GM23338 (cell line): ENCODE measurements around the gene ITGA7. TPM values are rescaled to one million over a fixed set of nuclear protein-coding genes. Genes with fewer than 3 reads are reported as not detected.

Experiments
- ATAC-seq: fragments of 200-7000 bp; cut with Tn5 transposase; 3 replicates; pipeline ENCODE4 v1.9.1; 2020
- DNase-seq: peaks from one replicate; pipeline ENCODE4 v3.0.0-alpha.2; 2015; ENCODE audit warnings: low spot score
- H2AFZ ChIP-seq: fragments of 200-600 bp; sonication (generic); 2 replicates; pipeline ENCODE4 v1.8.0; 2016; ENCODE audit warnings: antibody characterized with exemption, mild to moderate bottlenecking, moderate library complexity
- H3F3A ChIP-seq: fragments of 200-600 bp; sonication (generic); replicated peaks from 2 replicates; pipeline ENCODE4 v1.8.0; 2017; ENCODE audit warnings: antibody characterized with exemption, mixed run types, low read depth
- H3K27ac ChIP-seq: fragments of 200-600 bp; sonication (generic); 2 replicates; pipeline ENCODE4 v1.6.1; 2016; ENCODE audit warnings: low read depth
- H3K27me3 ChIP-seq: fragments of 200-600 bp; sonication (generic); 2 replicates; pipeline ENCODE4 v1.8.0; 2016; ENCODE audit warnings: mild to moderate bottlenecking, mixed run types, moderate library complexity; ENCODE audit not compliant: insufficient read depth
- H3K36me3 ChIP-seq: fragments of 200-600 bp; sonication (generic); 2 replicates; pipeline ENCODE4 v1.8.0; 2016; ENCODE audit warnings: mild to moderate bottlenecking; ENCODE audit not compliant: insufficient read depth
- H3K4me1 ChIP-seq: fragments of 200-600 bp; sonication (generic); 2 replicates; pipeline ENCODE4 v1.8.0; 2016; ENCODE audit warnings: mild to moderate bottlenecking, moderate library complexity; ENCODE audit not compliant: insufficient read depth
- H3K4me2 ChIP-seq: fragments of 200-600 bp; sonication (generic); 2 replicates; pipeline ENCODE4 v1.7.1; 2017; ENCODE audit warnings: mixed run types
- H3K4me3 ChIP-seq: fragments of 200-600 bp; sonication (generic); 2 replicates; pipeline ENCODE4 v1.6.1; 2016; ENCODE audit warnings: mixed run types
- H3K79me2 ChIP-seq: fragments of 200-600 bp; sonication (generic); replicated peaks from 2 replicates; pipeline ENCODE4 v1.8.0; 2017; ENCODE audit warnings: mild to moderate bottlenecking; ENCODE audit not compliant: insufficient read depth
- H3K9me2 ChIP-seq: fragments of 200-600 bp; sonication (generic); 2 replicates; pipeline ENCODE4 v1.8.0; 2017; ENCODE audit not compliant: insufficient read depth
- H4K20me1 ChIP-seq: fragments of 200-600 bp; sonication (generic); replicated peaks from 2 replicates; pipeline ENCODE4 v1.8.0; 2017; ENCODE audit warnings: mild to moderate bottlenecking; ENCODE audit not compliant: insufficient read depth
- H3K27ac Mint-ChIP-seq: 2 replicates; pipeline ENCODE4 v1.8.0; 2020; ENCODE audit warnings: inconsistent platforms, mild to moderate bottlenecking, moderate library complexity, mixed read lengths
- H3K27me3 Mint-ChIP-seq: 3 replicates; pipeline ENCODE4 v1.8.0; 2022; ENCODE audit warnings: low read depth, mild to moderate bottlenecking, moderate library complexity, mixed read lengths, inconsistent platforms; ENCODE audit not compliant: insufficient read depth, poor library complexity
- H3K36me3 Mint-ChIP-seq: 3 replicates; pipeline ENCODE4 v1.8.0; 2021; ENCODE audit warnings: low read depth, mild to moderate bottlenecking, inconsistent platforms, moderate library complexity, mixed read lengths
- H3K4me1 Mint-ChIP-seq: 3 replicates; pipeline ENCODE4 v1.8.0; 2020; ENCODE audit warnings: mild to moderate bottlenecking, inconsistent platforms, mixed read lengths
- H3K4me3 Mint-ChIP-seq: 3 replicates; pipeline ENCODE4 v1.8.0; 2021; ENCODE audit warnings: moderate library complexity, mild to moderate bottlenecking, inconsistent platforms, mixed read lengths
- H3K9me3 Mint-ChIP-seq: 3 replicates; pipeline ENCODE4 v1.8.0; 2020; ENCODE audit warnings: moderate library complexity, mild to moderate bottlenecking, inconsistent platforms, mixed read lengths
- CREB1 ChIP-seq: fragments of 250-450 bp; sonication (Bioruptor Pico); IDR thresholded peaks from 2 replicates; pipeline ENCODE4 v1.5.0; 2020; ENCODE audit warnings: low read depth, mild to moderate bottlenecking, moderate library complexity
- ETS1 ChIP-seq: IDR thresholded peaks from 2 replicates; pipeline ENCODE4 v1.6.1; 2016; ENCODE audit warnings: antibody characterized with exemption
- EZH2 ChIP-seq: fragments of 200-600 bp; sonication (generic); IDR thresholded peaks from one replicate; pipeline ENCODE4 v1.8.0; 2017; ENCODE audit warnings: antibody characterized with exemption, mild to moderate bottlenecking, low read depth; ENCODE audit not compliant: unreplicated experiment
- EZH2phosphoT487 ChIP-seq: fragments of 200-600 bp; sonication (generic); IDR thresholded peaks from one replicate; pipeline ENCODE4 v1.8.1; 2018; ENCODE audit warnings: antibody characterized with exemption; ENCODE audit not compliant: unreplicated experiment
- JUNB ChIP-seq: IDR thresholded peaks from one replicate; pipeline ENCODE4 v1.6.1; 2016; ENCODE audit warnings: antibody characterized with exemption; ENCODE audit not compliant: unreplicated experiment
- NANOG ChIP-seq: IDR thresholded peaks from 2 replicates; pipeline ENCODE4 v1.6.1; 2016; ENCODE audit warnings: antibody characterized with exemption, borderline replicate concordance
- POLR2AphosphoS5 ChIP-seq: IDR thresholded peaks from 2 replicates; pipeline ENCODE4 v1.6.1; 2016; ENCODE audit warnings: antibody characterized with exemption, low read depth
- STAT1 ChIP-seq: IDR thresholded peaks from one replicate; pipeline ENCODE4 v1.6.1; 2016; ENCODE audit warnings: antibody characterized with exemption; ENCODE audit not compliant: unreplicated experiment
- ZNF114 ChIP-seq: fragments of 250-450 bp; sonication (Bioruptor Pico); IDR thresholded peaks from 2 replicates; pipeline ENCODE4 v1.5.0; 2020; ENCODE audit warnings: mild to moderate bottlenecking, moderate library complexity
- ZNF331 ChIP-seq: fragments of 250-450 bp; sonication (Bioruptor Pico); IDR thresholded peaks from 2 replicates; pipeline ENCODE4 v1.5.0; 2020; ENCODE audit warnings: low read depth, mild to moderate bottlenecking, moderate library complexity
- polyA plus RNA-seq: library from polyadenylated mRNA; unstranded; fragments of >200 nt; fragmentation: Nextera tagmentation; extraction: Ambion mirVana; gene quantifications from 2 replicates; pipeline ENCODE4 v1.2.1, GENCODE V29; 2016
- total RNA-seq: library from RNA; depleted of rRNA; stranded (reverse); fragments of >200 nt; shearing (Covaris generic); gene quantifications from 2 replicates; pipeline ENCODE4 v1.2.3, GENCODE V29; 2014
- TF ChIP-seq, protein P1 (sequence below): IDR thresholded peaks from one replicate; pipeline ENCODE4 v1.6.1; 2018; ENCODE audit warnings: antibody characterized with exemption; ENCODE audit not compliant: unreplicated experiment
- TF ChIP-seq, protein P2 (sequence below): fragments of 250-450 bp; sonication (Bioruptor Pico); IDR thresholded peaks from 2 replicates; pipeline ENCODE4 v1.5.0; 2020; ENCODE audit warnings: mild to moderate bottlenecking, moderate library complexity
- TF ChIP-seq, protein P3 (sequence below), 2 experiments: fragments of 200-600 bp in 1 of 2; sonication (generic) in 1 of 2; conservative IDR thresholded peaks; 2 replicates each; pipeline versions ENCODE4 v1.5.1 to v1.6.1; 2016 to 2017; ENCODE audit warnings: antibody characterized with exemption in 2 of 2, low read depth in 2 of 2, mild to moderate bottlenecking in 2 of 2, moderate library complexity in 1 of 2

The ITGA7 gene
- total and polyA plus RNA-seq, 2 experiments from 2014 or later: 20.0 to 49.1 TPM

DNA sequence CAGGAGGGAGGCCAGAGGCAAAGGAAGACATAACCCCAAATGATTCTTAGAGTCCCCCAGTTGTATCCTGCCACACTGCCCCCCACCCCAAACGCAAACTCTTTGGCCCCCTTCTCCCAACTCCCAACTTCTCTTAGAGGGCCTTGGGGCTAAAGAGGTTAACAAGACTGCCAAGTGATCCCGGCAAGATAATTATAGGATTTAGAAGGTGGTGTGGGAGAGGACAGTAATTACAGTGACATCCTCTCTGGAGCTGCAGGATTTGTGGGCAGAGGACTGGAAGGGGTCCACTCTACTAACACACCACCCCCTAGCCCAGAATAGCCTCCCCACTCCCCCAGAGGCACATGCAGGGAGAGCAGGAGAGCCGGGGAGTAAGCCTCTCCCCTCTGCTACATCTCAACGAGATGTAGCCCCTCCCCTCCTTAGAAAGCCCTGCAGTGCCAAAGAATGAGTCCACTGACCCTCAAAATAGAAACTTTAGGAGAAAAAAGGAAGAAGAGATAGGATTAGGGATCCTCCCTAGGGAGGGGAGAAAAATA lies 29.9 kb upstream of the ITGA7 start:
- peak overlapping the region; percentile 99 for H2AFZ ChIP-seq

More for the DNA sequence above, 29.9 kb upstream of the ITGA7 start:
- H3K4me3 ChIP-seq: peak overlapping the region; percentile 61
- peak overlapping the region; percentile 96 for H3K27ac Mint-ChIP-seq
- H3K36me3 Mint-ChIP-seq: no peaks in the 10 kb centered on the region
- ATAC-seq: peak; percentile 39
- H3K4me1 Mint-ChIP-seq: peaks cover 29% of the 10 kb centered on the region
- H3K27ac ChIP-seq: peak overlapping the region; percentile 89
- H3F3A ChIP-seq: no peaks in the 10 kb centered on the region
- H3K27me3 Mint-ChIP-seq: peaks cover 14% of the 10 kb centered on the region
- no peaks in the 10 kb centered on the region for H4K20me1 ChIP-seq
- no peaks in the 10 kb centered on the region; the same call in 2 of the 3 replicates for H3K9me3 Mint-ChIP-seq
- DNase-seq: no peak
- TF ChIP-seq NANOG: no peak
- TF ChIP-seq, protein P1, sequence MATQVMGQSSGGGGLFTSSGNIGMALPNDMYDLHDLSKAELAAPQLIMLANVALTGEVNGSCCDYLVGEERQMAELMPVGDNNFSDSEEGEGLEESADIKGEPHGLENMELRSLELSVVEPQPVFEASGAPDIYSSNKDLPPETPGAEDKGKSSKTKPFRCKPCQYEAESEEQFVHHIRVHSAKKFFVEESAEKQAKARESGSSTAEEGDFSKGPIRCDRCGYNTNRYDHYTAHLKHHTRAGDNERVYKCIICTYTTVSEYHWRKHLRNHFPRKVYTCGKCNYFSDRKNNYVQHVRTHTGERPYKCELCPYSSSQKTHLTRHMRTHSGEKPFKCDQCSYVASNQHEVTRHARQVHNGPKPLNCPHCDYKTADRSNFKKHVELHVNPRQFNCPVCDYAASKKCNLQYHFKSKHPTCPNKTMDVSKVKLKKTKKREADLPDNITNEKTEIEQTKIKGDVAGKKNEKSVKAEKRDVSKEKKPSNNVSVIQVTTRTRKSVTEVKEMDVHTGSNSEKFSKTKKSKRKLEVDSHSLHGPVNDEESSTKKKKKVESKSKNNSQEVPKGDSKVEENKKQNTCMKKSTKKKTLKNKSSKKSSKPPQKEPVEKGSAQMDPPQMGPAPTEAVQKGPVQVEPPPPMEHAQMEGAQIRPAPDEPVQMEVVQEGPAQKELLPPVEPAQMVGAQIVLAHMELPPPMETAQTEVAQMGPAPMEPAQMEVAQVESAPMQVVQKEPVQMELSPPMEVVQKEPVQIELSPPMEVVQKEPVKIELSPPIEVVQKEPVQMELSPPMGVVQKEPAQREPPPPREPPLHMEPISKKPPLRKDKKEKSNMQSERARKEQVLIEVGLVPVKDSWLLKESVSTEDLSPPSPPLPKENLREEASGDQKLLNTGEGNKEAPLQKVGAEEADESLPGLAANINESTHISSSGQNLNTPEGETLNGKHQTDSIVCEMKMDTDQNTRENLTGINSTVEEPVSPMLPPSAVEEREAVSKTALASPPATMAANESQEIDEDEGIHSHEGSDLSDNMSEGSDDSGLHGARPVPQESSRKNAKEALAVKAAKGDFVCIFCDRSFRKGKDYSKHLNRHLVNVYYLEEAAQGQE: no peak
- TF ChIP-seq EZH2: no peak
- TF ChIP-seq JUNB: no peak
- TF ChIP-seq, protein P2, sequence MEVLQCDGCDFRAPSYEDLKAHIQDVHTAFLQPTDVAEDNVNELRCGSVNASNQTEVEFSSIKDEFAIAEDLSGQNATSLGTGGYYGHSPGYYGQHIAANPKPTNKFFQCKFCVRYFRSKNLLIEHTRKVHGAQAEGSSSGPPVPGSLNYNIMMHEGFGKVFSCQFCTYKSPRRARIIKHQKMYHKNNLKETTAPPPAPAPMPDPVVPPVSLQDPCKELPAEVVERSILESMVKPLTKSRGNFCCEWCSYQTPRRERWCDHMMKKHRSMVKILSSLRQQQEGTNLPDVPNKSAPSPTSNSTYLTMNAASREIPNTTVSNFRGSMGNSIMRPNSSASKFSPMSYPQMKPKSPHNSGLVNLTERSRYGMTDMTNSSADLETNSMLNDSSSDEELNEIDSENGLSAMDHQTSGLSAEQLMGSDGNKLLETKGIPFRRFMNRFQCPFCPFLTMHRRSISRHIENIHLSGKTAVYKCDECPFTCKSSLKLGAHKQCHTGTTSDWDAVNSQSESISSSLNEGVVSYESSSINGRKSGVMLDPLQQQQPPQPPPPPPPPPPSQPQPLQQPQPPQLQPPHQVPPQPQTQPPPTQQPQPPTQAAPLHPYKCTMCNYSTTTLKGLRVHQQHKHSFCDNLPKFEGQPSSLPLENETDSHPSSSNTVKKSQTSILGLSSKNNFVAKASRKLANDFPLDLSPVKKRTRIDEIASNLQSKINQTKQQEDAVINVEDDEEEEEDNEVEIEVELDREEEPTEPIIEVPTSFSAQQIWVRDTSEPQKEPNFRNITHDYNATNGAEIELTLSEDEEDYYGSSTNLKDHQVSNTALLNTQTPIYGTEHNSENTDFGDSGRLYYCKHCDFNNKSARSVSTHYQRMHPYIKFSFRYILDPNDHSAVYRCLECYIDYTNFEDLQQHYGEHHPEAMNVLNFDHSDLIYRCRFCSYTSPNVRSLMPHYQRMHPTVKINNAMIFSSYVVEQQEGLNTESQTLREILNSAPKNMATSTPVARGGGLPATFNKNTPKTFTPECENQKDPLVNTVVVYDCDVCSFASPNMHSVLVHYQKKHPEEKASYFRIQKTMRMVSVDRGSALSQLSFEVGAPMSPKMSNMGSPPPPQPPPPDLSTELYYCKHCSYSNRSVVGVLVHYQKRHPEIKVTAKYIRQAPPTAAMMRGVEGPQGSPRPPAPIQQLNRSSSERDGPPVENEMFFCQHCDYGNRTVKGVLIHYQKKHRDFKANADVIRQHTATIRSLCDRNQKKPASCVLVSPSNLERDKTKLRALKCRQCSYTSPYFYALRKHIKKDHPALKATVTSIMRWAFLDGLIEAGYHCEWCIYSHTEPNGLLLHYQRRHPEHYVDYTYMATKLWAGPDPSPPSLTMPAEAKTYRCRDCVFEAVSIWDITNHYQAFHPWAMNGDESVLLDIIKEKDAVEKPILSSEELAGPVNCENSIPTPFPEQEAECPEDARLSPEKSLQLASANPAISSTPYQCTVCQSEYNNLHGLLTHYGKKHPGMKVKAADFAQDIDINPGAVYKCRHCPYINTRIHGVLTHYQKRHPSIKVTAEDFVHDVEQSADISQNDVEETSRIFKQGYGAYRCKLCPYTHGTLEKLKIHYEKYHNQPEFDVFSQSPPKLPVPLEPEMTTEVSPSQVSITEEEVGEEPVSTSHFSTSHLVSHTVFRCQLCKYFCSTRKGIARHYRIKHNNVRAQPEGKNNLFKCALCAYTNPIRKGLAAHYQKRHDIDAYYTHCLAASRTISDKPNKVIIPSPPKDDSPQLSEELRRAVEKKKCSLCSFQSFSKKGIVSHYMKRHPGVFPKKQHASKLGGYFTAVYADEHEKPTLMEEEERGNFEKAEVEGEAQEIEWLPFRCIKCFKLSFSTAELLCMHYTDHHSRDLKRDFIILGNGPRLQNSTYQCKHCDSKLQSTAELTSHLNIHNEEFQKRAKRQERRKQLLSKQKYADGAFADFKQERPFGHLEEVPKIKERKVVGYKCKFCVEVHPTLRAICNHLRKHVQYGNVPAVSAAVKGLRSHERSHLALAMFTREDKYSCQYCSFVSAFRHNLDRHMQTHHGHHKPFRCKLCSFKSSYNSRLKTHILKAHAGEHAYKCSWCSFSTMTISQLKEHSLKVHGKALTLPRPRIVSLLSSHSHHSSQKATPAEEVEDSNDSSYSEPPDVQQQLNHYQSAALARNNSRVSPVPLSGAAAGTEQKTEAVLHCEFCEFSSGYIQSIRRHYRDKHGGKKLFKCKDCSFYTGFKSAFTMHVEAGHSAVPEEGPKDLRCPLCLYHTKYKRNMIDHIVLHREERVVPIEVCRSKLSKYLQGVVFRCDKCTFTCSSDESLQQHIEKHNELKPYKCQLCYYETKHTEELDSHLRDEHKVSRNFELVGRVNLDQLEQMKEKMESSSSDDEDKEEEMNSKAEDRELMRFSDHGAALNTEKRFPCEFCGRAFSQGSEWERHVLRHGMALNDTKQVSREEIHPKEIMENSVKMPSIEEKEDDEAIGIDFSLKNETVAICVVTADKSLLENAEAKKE (CRISPR knock-in tag): no peak
- TF ChIP-seq ETS1: no peak
- no peak for TF ChIP-seq CREB1 (CRISPR knock-in tag)
- TF ChIP-seq ZNF331: no peak
- no peak for TF ChIP-seq STAT1
- TF ChIP-seq, protein P3, sequence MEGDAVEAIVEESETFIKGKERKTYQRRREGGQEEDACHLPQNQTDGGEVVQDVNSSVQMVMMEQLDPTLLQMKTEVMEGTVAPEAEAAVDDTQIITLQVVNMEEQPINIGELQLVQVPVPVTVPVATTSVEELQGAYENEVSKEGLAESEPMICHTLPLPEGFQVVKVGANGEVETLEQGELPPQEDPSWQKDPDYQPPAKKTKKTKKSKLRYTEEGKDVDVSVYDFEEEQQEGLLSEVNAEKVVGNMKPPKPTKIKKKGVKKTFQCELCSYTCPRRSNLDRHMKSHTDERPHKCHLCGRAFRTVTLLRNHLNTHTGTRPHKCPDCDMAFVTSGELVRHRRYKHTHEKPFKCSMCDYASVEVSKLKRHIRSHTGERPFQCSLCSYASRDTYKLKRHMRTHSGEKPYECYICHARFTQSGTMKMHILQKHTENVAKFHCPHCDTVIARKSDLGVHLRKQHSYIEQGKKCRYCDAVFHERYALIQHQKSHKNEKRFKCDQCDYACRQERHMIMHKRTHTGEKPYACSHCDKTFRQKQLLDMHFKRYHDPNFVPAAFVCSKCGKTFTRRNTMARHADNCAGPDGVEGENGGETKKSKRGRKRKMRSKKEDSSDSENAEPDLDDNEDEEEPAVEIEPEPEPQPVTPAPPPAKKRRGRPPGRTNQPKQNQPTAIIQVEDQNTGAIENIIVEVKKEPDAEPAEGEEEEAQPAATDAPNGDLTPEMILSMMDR (conservative IDR thresholded peaks at IDR 0.05; ENCODE audit: low read depth in 2 of 2): no peak
- TF ChIP-seq ZNF114: no peak
- no peak for TF ChIP-seq POLR2AphosphoS5
- TF ChIP-seq EZH2phosphoT487: no peak
- H3K9me2 ChIP-seq: no peaks in the 10 kb centered on the region
- no peaks in the 10 kb centered on the region for H3K36me3 ChIP-seq
- H3K79me2 ChIP-seq: no peaks in the 10 kb centered on the region
- H3K4me3 Mint-ChIP-seq: peak overlapping the region; percentile 83
- peaks cover 6% of the 10 kb centered on the region; the same call in 1 of the 2 replicates for H3K4me1 ChIP-seq
- H3K27me3 ChIP-seq: no peaks in the 10 kb centered on the region
- H3K4me2 ChIP-seq: peak overlapping the region; percentile 90
